ENCODE results near the gene IFT88.

The IFT88 gene

DNA sequence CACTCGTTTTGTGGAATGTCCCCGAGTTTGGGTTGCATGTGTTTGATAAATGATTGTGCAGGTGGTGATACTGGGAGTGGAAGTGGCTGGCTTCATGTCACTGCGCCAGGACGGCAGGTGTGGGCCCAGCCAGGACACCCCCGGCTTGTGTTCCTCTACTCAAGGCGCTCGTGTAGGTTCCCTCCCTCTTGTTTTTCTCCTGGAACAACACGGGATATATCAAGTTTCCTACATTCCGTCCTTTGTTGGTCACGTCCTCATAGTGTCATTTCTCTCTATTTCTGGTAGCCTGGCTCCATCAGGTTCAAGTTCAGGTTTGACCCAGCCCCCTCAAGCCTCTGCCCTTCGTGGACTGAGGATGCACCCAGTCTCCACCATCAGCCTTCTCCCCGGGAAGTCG lies 152.8 kb downstream of the IFT88 start:
- DNase-seq, result no peak

DNA sequence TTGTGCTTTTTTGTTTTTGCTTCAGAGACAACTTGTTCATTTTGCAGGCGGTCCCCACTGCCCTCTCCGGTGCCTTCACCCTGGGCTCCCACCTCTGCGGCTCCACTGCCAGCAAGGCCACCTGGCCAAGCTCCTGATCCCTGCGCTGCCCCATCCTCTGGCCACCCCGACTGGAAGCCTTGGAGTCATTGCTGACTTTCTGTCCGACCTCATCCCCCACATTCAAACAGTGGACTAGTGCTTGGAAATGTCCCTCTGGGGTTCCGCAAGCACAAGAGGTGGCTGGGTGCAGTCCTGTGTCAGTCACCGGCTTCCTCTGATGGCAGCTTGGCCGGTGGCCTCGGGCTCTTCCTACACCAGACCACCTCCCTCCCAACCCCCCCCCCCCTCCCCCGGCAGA lies 153.5 kb downstream of the IFT88 start:
- no peak for DNase-seq

DNA sequence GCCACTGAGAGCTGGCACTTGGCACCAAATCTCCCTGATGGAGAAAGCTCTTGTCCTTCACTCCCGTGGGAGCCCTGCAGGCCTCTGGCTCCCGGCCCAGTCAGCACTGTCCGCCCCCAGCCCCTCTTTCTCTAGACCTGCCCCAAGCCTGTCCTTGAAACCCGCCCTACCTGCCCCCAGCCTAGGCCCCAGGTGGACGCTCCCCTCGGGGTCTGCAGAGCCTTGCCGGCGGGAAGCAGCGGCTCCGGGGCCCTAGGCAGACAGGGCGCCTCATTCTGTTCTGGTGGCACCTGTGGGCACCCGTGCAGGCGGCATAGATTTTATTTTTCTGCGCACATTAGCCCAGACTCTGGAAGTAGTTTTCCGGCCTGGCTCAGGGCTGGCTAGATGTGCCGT lies 154.1 kb downstream of the IFT88 start:
- DNase-seq, result no peak

DNA sequence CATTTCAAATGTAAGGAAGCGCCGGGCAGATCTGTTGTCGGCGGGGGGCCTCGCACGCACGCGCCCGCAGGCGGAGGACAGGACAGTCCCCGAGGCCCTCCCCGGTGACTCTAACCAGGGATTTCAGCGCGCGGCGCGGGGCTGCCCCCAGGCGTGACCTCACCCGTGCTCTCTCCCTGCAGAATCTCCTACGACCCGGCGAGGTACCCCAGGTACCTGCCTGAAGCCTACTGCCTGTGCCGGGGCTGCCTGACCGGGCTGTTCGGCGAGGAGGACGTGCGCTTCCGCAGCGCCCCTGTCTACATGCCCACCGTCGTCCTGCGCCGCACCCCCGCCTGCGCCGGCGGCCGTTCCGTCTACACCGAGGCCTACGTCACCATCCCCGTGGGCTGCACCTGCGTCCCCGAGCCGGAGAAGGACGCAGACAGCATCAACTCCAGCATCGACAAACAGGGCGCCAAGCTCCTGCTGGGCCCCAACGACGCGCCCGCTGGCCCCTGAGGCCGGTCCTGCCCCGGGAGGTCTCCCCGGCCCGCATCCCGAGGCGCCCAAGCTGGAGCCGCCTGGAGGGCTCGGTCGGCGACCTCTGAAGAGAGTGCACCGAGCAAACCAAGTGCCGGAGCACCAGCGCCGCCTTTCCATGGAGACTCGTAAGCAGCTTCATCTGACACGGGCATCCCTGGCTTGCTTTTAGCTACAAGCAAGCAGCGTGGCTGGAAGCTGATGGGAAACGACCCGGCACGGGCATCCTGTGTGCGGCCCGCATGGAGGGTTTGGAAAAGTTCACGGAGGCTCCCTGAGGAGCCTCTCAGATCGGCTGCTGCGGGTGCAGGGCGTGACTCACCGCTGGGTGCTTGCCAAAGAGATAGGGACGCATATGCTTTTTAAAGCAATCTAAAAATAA lies 154.7 kb downstream of the IFT88 start:
- DNase-seq, result peak; percentile 23

DNA sequence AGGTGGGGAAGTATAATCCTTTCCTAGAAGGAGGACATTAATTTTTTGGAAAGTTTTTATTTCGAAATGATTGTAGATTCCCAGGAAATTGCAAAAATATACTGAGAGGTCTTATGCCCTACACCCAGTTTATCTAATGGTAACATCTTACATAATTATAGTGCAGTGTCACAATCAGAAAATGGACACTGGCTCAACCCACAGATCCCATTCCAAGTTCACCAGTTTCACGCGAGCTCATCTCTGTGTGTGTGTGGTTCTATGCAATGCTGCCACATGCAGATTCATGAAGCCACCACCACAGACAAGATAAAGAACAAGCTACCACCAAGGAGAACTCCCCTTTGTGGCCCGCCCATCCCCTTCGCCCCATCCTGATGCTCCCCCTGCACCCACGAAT lies 160.9 kb downstream of the IFT88 start:
- DNase-seq, result no peak

DNA sequence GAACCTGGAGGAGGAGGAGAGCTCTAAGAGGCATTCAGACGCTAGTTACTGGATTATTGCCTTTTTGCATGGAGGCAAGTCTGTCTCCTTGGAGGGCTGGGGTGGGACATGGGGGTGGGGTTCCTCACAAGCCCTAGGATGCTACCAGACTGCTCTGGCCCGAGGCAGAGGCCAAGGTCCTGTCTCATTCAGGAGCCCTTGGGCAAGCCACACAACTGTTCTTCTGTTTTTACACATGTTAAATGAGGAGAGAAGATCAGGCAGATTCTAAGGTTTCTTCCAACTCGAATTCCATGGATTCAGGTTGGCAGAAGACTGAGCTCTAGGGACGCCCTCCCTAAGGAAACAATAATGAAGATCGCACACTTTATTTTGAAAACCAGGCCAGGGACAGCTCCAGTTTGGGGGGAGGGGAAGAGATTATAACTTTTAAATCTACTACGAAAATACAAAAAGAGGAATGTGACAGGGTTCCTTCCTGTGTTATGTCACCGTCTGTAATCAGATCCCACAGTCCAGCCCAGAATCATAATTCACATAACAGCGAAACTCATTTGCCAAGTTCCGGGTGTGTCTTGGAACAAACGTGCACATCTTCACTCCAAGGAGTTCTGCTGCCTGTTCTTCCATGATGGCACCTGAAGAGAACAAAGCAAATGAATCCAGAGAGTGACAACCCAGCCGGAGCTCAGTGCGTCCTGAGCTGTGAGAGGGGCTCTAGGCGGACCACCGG lies 161.8 kb downstream of the IFT88 start:
- no peak for DNase-seq

DNA sequence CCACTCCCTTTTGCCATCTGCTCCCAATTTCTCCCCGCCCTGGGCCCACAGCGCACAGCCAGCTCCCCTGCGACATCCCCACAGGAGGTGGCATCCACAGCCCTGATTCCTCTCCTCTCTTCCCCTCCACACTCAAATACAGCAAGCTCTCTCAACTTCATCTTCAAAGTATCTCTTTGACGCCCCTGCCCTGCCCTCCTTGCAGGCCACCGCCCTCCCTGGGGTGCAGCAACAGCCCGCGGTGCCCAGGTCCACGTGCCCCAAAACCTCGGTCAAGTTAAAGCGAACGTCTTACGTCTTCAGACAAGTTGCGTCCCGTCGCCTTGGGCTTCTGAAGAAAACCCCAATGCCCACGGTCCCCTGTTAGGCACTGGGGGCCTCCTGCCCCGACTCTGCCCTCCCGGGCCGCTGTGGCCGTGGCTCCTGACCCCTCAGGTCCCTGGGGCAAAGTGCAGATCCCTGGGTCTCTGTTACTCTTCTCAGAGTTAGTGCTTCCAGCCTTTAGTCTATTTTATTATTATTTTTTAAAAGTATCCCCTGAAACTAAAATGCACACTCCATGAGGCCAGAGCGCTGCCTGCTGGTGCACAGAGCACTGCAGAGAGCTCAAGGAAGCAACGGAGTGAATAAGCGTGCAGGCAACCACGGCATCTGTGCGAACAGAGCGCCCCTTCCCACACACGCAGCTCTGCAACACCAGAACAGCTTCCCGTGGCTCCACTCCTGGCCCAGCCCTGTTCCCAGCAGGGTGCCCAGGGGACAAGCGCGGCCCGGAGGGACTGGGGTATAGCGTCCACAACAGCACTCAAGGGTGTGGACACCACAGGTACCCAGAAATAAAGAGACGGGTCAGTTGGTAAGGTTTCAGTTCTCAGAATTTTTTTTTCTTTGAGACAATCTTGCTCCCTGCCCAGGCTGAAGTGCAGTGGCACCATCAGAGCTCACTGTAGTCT lies 163.0 kb downstream of the IFT88 start:
- DNase-seq, result no peak

DNA sequence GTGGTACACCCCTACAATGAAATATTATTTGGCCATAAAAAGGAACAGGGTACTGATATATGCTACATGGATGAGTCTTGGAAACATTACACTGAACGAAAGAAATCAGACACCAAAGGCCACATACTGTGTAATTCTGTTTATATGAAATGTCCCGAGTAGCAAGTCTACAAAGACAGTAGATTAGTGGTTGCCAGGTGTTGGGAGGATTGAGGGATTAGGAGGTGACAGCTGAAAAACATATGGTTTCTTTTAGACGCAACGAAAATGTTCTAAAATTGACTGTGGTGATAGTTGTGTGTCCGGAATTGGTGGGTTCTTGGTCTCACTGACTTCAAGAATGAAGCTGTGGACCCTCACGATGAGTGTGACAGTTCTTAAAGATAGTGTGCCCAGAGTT lies 171.7 kb downstream of the IFT88 start:
- DNase-seq, result no peak

DNA sequence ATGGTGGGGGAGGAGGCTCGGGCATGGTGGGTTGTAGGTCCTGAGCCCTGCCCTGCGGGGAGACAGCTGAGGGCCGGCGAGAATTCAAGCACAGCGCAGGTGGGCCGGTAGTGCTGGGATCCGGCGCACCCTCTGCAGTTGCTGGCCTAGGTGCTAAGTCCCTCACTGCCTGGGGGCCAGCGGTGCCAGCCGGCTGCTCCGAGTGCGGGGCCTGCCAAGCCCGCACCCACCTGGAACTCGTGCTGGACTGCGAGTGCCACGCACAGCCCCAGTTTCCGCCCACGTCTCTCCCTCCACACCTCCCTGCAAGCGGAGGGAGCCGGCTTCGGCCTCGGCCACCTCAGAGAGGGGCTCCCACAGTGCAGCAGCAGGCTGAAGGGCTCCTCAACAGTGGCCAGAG lies 173.1 kb downstream of the IFT88 start:
- no peak for DNase-seq
